Measurements from ENCODE around the gene KAZN.

The KAZN gene

DNA sequence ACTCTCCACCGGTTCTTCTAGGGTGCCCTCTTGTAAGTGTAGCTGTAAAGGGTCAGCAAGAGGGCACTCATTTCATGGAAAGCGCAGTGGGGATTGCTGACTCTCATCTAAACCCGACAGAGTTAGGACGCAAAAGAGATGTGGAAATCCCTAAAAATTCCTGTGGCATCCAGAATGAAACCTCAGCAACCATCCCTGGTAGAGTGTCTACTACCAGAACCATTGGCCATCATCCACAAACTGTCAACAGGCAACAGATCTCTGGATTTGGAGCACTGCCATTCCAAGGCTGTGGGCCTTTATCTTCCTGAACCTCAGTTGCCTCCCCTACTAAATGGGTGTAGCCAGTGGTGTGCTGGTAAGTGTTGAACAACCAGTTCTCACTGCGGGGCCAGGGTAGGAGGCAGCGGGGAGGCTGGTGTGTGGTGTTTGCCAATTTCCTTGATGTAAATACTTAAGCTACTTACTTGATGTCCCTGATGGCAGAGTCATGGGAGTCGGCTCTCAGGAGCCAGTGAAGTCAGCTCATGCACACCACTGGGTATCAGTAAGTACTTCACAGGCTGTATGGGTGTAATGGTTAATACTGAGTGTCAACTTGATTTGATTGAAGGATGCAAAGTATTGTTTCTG is 195.8 kb downstream of the KAZN start:
- no peak for DNase-seq

DNA sequence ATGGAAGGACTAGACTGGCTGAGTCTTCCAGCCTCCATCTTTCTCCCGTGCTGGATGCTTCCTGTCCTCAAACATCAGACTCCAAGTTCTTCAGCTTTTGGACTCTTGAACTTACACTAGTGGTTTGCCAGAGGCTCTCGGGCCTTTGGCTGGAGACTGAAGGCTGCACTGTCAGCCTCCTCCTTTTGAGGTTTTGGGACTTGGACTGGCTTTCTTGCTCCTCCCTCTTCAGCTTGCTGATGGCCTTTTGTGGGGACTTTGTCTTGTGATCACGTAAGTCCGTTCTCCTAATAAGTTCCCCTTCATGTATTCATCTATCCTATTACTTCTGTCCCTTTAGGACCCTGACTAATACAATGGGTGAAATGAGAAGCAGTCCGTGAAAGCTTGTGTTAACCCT is 196.4 kb downstream of the KAZN start:
- H3K9ac ChIP-seq (ENCODE audit: low read length) = no peak overlapping the region
- no peak overlapping the region for H2AFZ ChIP-seq (ENCODE audit: low read length)
- no peak overlapping the region for H3K27ac ChIP-seq (ENCODE audit: low read length)
- H3K36me3 ChIP-seq (replicated peaks; ENCODE audit: insufficient read depth, low read length) = no peaks in the 10 kb centered on the region
- no peak overlapping the region for H3K4me3 ChIP-seq (ENCODE audit: low read length)
- H3K79me2 ChIP-seq (ENCODE audit: low read length) = no peaks in the 10 kb centered on the region
- H4K20me1 ChIP-seq (ENCODE audit: insufficient read depth, low read length) = no peaks in the 10 kb centered on the region
- H3K27me3 ChIP-seq (replicated peaks; ENCODE audit: insufficient read depth, low read length) = no peaks in the 10 kb centered on the region
- TF ChIP-seq EZH2 (optimal IDR thresholded peaks at IDR 0.05; ENCODE audit: low read depth, low read length) = no peak
- TF ChIP-seq, protein P1, sequence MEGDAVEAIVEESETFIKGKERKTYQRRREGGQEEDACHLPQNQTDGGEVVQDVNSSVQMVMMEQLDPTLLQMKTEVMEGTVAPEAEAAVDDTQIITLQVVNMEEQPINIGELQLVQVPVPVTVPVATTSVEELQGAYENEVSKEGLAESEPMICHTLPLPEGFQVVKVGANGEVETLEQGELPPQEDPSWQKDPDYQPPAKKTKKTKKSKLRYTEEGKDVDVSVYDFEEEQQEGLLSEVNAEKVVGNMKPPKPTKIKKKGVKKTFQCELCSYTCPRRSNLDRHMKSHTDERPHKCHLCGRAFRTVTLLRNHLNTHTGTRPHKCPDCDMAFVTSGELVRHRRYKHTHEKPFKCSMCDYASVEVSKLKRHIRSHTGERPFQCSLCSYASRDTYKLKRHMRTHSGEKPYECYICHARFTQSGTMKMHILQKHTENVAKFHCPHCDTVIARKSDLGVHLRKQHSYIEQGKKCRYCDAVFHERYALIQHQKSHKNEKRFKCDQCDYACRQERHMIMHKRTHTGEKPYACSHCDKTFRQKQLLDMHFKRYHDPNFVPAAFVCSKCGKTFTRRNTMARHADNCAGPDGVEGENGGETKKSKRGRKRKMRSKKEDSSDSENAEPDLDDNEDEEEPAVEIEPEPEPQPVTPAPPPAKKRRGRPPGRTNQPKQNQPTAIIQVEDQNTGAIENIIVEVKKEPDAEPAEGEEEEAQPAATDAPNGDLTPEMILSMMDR (IDR thresholded peaks at IDR 0.05; ENCODE audit: low read length) = no peak
- no peak for TF ChIP-seq EZH2phosphoT487 (IDR thresholded peaks at IDR 0.05; ENCODE audit: low read length)
- no peaks in the 10 kb centered on the region for H3F3A ChIP-seq (ENCODE audit: insufficient read depth, low read length)
- no peak overlapping the region for H3K4me2 ChIP-seq (ENCODE audit: low read depth, low read length)
- no peaks in the 10 kb centered on the region for H3K4me1 ChIP-seq (ENCODE audit: low read length)
- H3K9me2 ChIP-seq (replicated peaks; ENCODE audit: insufficient read depth, low read length) = no peaks in the 10 kb centered on the region
- H3K9me3 ChIP-seq (replicated peaks; ENCODE audit: insufficient read depth, low read length) = no peaks in the 10 kb centered on the region
- no peak for DNase-seq

More for the DNA sequence above, 195.8 kb downstream of the KAZN start:
- Histone ChIP-seq H3K27ac (ENCODE audit: low read length) (no peak overlapping the region), H4K20me1 (ENCODE audit: insufficient read depth, low read length) (no peaks in the 10 kb centered on the region), H3K79me2 (ENCODE audit: low read length) (no peaks in the 10 kb centered on the region), H3K9me2 (replicated peaks; ENCODE audit: insufficient read depth, low read length) (no peaks in the 10 kb centered on the region), H3K4me1 (ENCODE audit: low read length) (no peaks in the 10 kb centered on the region), H3K9ac (ENCODE audit: low read length) (no peak overlapping the region), H3K4me3 (ENCODE audit: low read length) (no peak overlapping the region), H3K4me2 (ENCODE audit: low read depth, low read length) (no peak overlapping the region), H3K9me3 (replicated peaks; ENCODE audit: insufficient read depth, low read length) (no peaks in the 10 kb centered on the region), H3F3A (ENCODE audit: insufficient read depth, low read length) (no peaks in the 10 kb centered on the region), H2AFZ (ENCODE audit: low read length) (no peak overlapping the region), H3K27me3 (replicated peaks; ENCODE audit: insufficient read depth, low read length) (no peaks in the 10 kb centered on the region), H3K36me3 (replicated peaks; ENCODE audit: insufficient read depth, low read length) (no peaks in the 10 kb centered on the region)
- TF ChIP-seq EZH2phosphoT487 (IDR thresholded peaks at IDR 0.05; ENCODE audit: low read length) = no peak
- no peak for TF ChIP-seq EZH2 (optimal IDR thresholded peaks at IDR 0.05; ENCODE audit: low read depth, low read length)
- TF ChIP-seq, protein P1 (IDR thresholded peaks at IDR 0.05; ENCODE audit: low read length) = no peak

DNA sequence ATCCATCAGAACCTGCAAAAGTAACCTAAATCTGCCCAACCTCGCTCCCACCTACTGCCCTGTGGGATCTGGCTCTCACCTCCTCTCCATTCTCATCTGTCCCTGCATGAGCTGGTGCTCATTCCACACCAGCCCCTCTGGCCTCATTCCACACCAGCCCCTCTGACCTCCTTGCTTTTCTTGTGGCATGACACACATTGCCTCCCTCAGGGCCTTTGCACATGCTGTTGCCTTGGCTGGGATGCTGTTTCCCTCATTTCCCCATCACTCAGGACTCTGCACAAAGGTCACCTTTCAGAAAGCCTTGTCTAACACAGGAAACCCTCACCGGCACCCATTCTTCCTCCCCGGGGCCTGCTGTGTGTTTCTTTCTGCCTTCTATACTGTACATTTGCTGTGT is 197.1 kb downstream of the KAZN start:
- Histone ChIP-seq H3K4me3 (ENCODE audit: low read length) (no peak overlapping the region), H3K4me1 (ENCODE audit: low read length) (no peaks in the 10 kb centered on the region), H3K27me3 (replicated peaks; ENCODE audit: insufficient read depth, low read length) (no peaks in the 10 kb centered on the region), H3F3A (ENCODE audit: insufficient read depth, low read length) (no peaks in the 10 kb centered on the region), H3K4me2 (ENCODE audit: low read depth, low read length) (no peak overlapping the region), H3K27ac (ENCODE audit: low read length) (no peak overlapping the region), H3K79me2 (ENCODE audit: low read length) (no peaks in the 10 kb centered on the region), H2AFZ (ENCODE audit: low read length) (no peak overlapping the region), H3K9ac (ENCODE audit: low read length) (no peak overlapping the region), H4K20me1 (ENCODE audit: insufficient read depth, low read length) (no peaks in the 10 kb centered on the region), H3K9me3 (replicated peaks; ENCODE audit: insufficient read depth, low read length) (no peaks in the 10 kb centered on the region), H3K9me2 (replicated peaks; ENCODE audit: insufficient read depth, low read length) (no peaks in the 10 kb centered on the region), H3K36me3 (replicated peaks; ENCODE audit: insufficient read depth, low read length) (no peaks in the 10 kb centered on the region)
- DNase-seq = no peak
- TF ChIP-seq EZH2 (optimal IDR thresholded peaks at IDR 0.05; ENCODE audit: low read depth, low read length) (no peak), EZH2phosphoT487 (IDR thresholded peaks at IDR 0.05; ENCODE audit: low read length) (no peak)
- TF ChIP-seq, protein P1 (IDR thresholded peaks at IDR 0.05; ENCODE audit: low read length) = no peak

Data from MM.1S (cell line).